Measurements from ENCODE around the gene CBFA2T2. TPM values are rescaled to one million over a fixed set of nuclear protein-coding genes. Genes with fewer than 3 reads are reported as not detected.
"Not testable (repeated sequence)": the region's sequence is repeated elsewhere in the genome, so short reads cannot be mapped to it uniquely, and the experiment has no call there.

Gene CBFA2T2
- total RNA-seq, 3 donors from 2014 or later: 28.5 to 37.4 (median 30.3) TPM

- peak; percentile 96 to 97 (median 97) for DNase-seq
- Histone ChIP-seq H3K4me3 (peak within 1 kb of the TSS; percentile 46), H3K9me3 (no peaks in the 10 kb centered on the region), H3K4me1 (ENCODE audit: low read depth) (peaks cover 5% of the 10 kb centered on the region), H3K36me3 (ENCODE audit: low read depth) (no peaks in the 10 kb centered on the region)
- peak; percentile 94 for ATAC-seq
- no peak for TF ChIP-seq CTCF (IDR thresholded peaks at IDR 0.05)
- intact Hi-C loops (cut with DNase I, micrococcal nuclease): no loop called here
Observed at GRCh38 chr20:33443512-33444239, 46.2 kb upstream of the CBFA2T2 start, which contains the start of gene SNTA1. SNTA1 (minus strand) TSS chr20:33443763; CDS start chr20:33443620, 143 bp downstream.

- no peak for TF ChIP-seq CTCF (IDR thresholded peaks at IDR 0.05)
- DNase-seq (peak in 2 of 3 donors; percentile 35 to 41), ATAC-seq (no peak)
- Histone ChIP-seq H3K9me3 (no peaks in the 10 kb centered on the region), H3K4me1 (ENCODE audit: low read depth) (peaks cover 5% of the 10 kb centered on the region), H3K4me3 (no peak overlapping the region), H3K36me3 (ENCODE audit: low read depth) (no peaks in the 10 kb centered on the region)
- intact Hi-C loops (cut with DNase I, micrococcal nuclease): no loop called here
Observed at GRCh38 chr20:33444797-33445560, 44.9 kb upstream of the CBFA2T2 start.

- intact Hi-C loops (cut with DNase I, micrococcal nuclease): no loop called here
- Histone ChIP-seq H3K4me1 (ENCODE audit: low read depth) (peaks cover 3% of the 10 kb centered on the region), H3K36me3 (ENCODE audit: low read depth) (no peaks in the 10 kb centered on the region), H3K9me3 (no peaks in the 10 kb centered on the region), H3K4me3 (no peak overlapping the region)
- no peak for TF ChIP-seq CTCF (IDR thresholded peaks at IDR 0.05)
- no peak for ATAC-seq
- no peak for DNase-seq
Observed at GRCh38 chr20:33445881-33446625, 43.8 kb upstream of the CBFA2T2 start.

- no peak overlapping the region for H3K4me3 ChIP-seq
- ATAC-seq: no peak
- H3K4me1 ChIP-seq (ENCODE audit: low read depth): no peaks in the 10 kb centered on the region
- H3K9me3 ChIP-seq: no peaks in the 10 kb centered on the region
- intact Hi-C loops (cut with DNase I, micrococcal nuclease): no loop called here
- TF ChIP-seq CTCF (IDR thresholded peaks at IDR 0.05): no peak
- no peaks in the 10 kb centered on the region for H3K36me3 ChIP-seq (ENCODE audit: low read depth)
- DNase-seq: no peak
Observed at GRCh38 chr20:33450867-33451266, 39.0 kb upstream of the CBFA2T2 start.

GRCh38 chr20:33456916-33457642 is 32.8 kb upstream of the CBFA2T2 start:
- ATAC-seq (peak; percentile 94), DNase-seq (peak; percentile 81 to 91 (median 89))
- H3K9me3 ChIP-seq; H3K4me3 ChIP-seq; H3K4me1 ChIP-seq (ENCODE audit: low read depth); intact Hi-C loops (cut with DNase I, micrococcal nuclease); H3K36me3 ChIP-seq (ENCODE audit: low read depth): not testable (repeated sequence)
- TF ChIP-seq CTCF (IDR thresholded peaks at IDR 0.05): peak; percentile 92

All from mucosa of descending colon (tissue), 3 donors.